Ascending aorta (tissue), 2 donors: Measurements from ENCODE around the gene AOX1. TPM values are rescaled to one million over a fixed set of nuclear protein-coding genes. Genes with fewer than 3 reads are reported as not detected.

Source experiments
- DNase-seq, 2 donors: peaks; one replicate each; pipeline ENCODE4 v3.0.0-alpha.2; 2019; ENCODE audit warnings: low spot score in 2 of 2
- H3K27ac ChIP-seq, 2 donors: fragments of 200-600 bp; sonication (generic); one replicate each; pipeline ENCODE4 v1.5.1; 2016 to 2017; ENCODE audit warnings: mild to moderate bottlenecking in 1 of 2
- H3K27me3 ChIP-seq: fragments of 200-600 bp; sonication (generic); one replicate; pipeline ENCODE4 v1.5.1; 2017
- H3K36me3 ChIP-seq, 2 donors: fragments of 200-600 bp; sonication (generic); one replicate each; pipeline ENCODE4 v1.5.1; 2016
- H3K4me1 ChIP-seq, 2 donors: fragments of 200-600 bp; sonication (generic); one replicate each; pipeline ENCODE4 v1.5.1; 2016 to 2017; ENCODE audit warnings: mild to moderate bottlenecking in 1 of 2
- H3K4me3 ChIP-seq, 2 donors: fragments of 200-600 bp; sonication (generic); one replicate each; pipeline ENCODE4 v1.5.1; 2016 to 2017; ENCODE audit warnings: mild to moderate bottlenecking in 1 of 2
- H3K9me3 ChIP-seq, 2 donors: fragments of 200-600 bp; sonication (generic); one replicate each; pipeline ENCODE4 v1.5.1; 2016
- CTCF ChIP-seq, 3 experiments: fragments of 200-600 bp in 2 of 3; fragments of 450-650 bp in 1 of 3; sonication (generic) in 2 of 3; IDR thresholded peaks; one replicate each; pipeline ENCODE4 v1.5.1; 2016 to 2019; ENCODE audit warnings: antibody characterized with exemption in 3 of 3, mild to moderate bottlenecking in 1 of 3, moderate library complexity in 1 of 3
- intact Hi-C: fragments of 100-400 bp; cut with DNase I; formaldehyde crosslinking; loops from one replicate; pipeline ENCODE4 v1.15.1; 2023
- total RNA-seq: library from RNA; depleted of rRNA; stranded (reverse); fragments of >200 nt; gene quantifications from one replicate; pipeline ENCODE4 v1.1.0, GENCODE V29; 2016

AOX1 gene
- total RNA-seq, 1 donor from 2014 or later: 59.2 TPM

GRCh38 chr2:200669308-200669707, 83.5 kb downstream of the AOX1 start:
- Histone ChIP-seq H3K9me3 (no peaks in the 10 kb centered on the region), H3K4me1 (no peaks in the 10 kb centered on the region), H3K36me3 (no peaks in the 10 kb centered on the region), H3K4me3 (no peak overlapping the region), H3K27me3 (no peaks in the 10 kb centered on the region), H3K27ac (no peak overlapping the region)
- no peak for DNase-seq
- TF ChIP-seq CTCF (IDR thresholded peaks at IDR 0.05): no peak
- intact Hi-C loops: no loop called here

GRCh38 chr2:200670313-200670712, 84.5 kb downstream of the AOX1 start:
- no peak for DNase-seq
- Histone ChIP-seq H3K27ac (no peak overlapping the region), H3K4me1 (no peaks in the 10 kb centered on the region), H3K36me3 (no peaks in the 10 kb centered on the region), H3K9me3 (no peaks in the 10 kb centered on the region), H3K4me3 (no peak overlapping the region), H3K27me3 (no peaks in the 10 kb centered on the region)
- intact Hi-C loops: no loop called here
- no peak for TF ChIP-seq CTCF (IDR thresholded peaks at IDR 0.05)

GRCh38 chr2:200670751-200671150, 84.9 kb downstream of the AOX1 start:
- Histone ChIP-seq H3K4me3 (no peak overlapping the region), H3K36me3 (no peaks in the 10 kb centered on the region), H3K27ac (no peak overlapping the region), H3K27me3 (no peaks in the 10 kb centered on the region), H3K4me1 (no peaks in the 10 kb centered on the region), H3K9me3 (no peaks in the 10 kb centered on the region)
- no peak for TF ChIP-seq CTCF (IDR thresholded peaks at IDR 0.05)
- no peak for DNase-seq
- intact Hi-C loops: no loop called here

GRCh38 chr2:200673191-200673590, 87.4 kb downstream of the AOX1 start:
- DNase-seq: no peak
- no peak overlapping the region for H3K4me3 ChIP-seq
- H3K4me1 ChIP-seq: peaks cover 0 to 7% of the 10 kb centered on the region in 2 donors
- no peak overlapping the region for H3K27ac ChIP-seq
- H3K27me3 ChIP-seq: no peaks in the 10 kb centered on the region
- intact Hi-C loops: no loop called here
- no peak for TF ChIP-seq CTCF (IDR thresholded peaks at IDR 0.05)
- no peaks in the 10 kb centered on the region for H3K36me3 ChIP-seq
- no peaks in the 10 kb centered on the region for H3K9me3 ChIP-seq

GRCh38 chr2:200674837-200675236, 89.0 kb downstream of the AOX1 start:
- H3K27ac ChIP-seq: no peak overlapping the region
- no peak for DNase-seq
- H3K9me3 ChIP-seq: no peaks in the 10 kb centered on the region
- H3K36me3 ChIP-seq: no peaks in the 10 kb centered on the region
- peaks cover 0 to 7% of the 10 kb centered on the region in 2 donors for H3K4me1 ChIP-seq
- no peaks in the 10 kb centered on the region for H3K27me3 ChIP-seq
- no peak overlapping the region for H3K4me3 ChIP-seq
- intact Hi-C loops: no loop called here
- TF ChIP-seq CTCF (IDR thresholded peaks at IDR 0.05): no peak

GRCh38 chr2:200677171-200677570, 91.4 kb downstream of the AOX1 start:
- H3K36me3 ChIP-seq: no peaks in the 10 kb centered on the region
- no peaks in the 10 kb centered on the region for H3K27me3 ChIP-seq
- H3K27ac ChIP-seq: no peak overlapping the region
- H3K4me3 ChIP-seq: no peak overlapping the region
- no peak for DNase-seq
- TF ChIP-seq CTCF (IDR thresholded peaks at IDR 0.05): no peak
- no peaks in the 10 kb centered on the region for H3K9me3 ChIP-seq
- H3K4me1 ChIP-seq: peaks cover 0 to 7% of the 10 kb centered on the region in 2 donors
- intact Hi-C loops: no loop called here
